Measurements from ENCODE around the gene PLIN1.
"Not testable (repeated sequence)": the region's sequence is repeated elsewhere in the genome, so short reads cannot be mapped to it uniquely, and the experiment has no call there.

The PLIN1 gene
- 0 to 1.8 (median 0.05) reads per million in 17 experiments for total RNA-seq

- no peak for DNase-seq
Observed at GRCh38 chr15:89679212-89679611, at the start of gene PLIN1. TSS of gene PLIN1 (minus strand) at chr15:89679367. CDS start at chr15:89677489, 1,878 bp downstream.

GRCh38 chr15:89728254-89728653, 49.1 kb upstream of the PLIN1 start:
- no peak for DNase-seq

GRCh38 chr15:89725064-89725463, 45.9 kb upstream of the PLIN1 start:
- DNase-seq, result no peak

- DNase-seq, result no peak
Observed at GRCh38 chr15:89724621-89725020, 45.5 kb upstream of the PLIN1 start.

GRCh38 chr15:89723031-89723430, 43.9 kb upstream of the PLIN1 start:
- no peak for DNase-seq

- peak in 3 of 4 experiments; percentile 41 to 44 (median 42) for DNase-seq
Observed at GRCh38 chr15:89714775-89715174, 35.6 kb upstream of the PLIN1 start.

- DNase-seq, result no peak
Observed at GRCh38 chr15:89707577-89707976, 28.4 kb upstream of the PLIN1 start.

GRCh38 chr15:89704411-89704810, 25.2 kb upstream of the PLIN1 start:
- no peak for DNase-seq

- no peak for DNase-seq
Observed at GRCh38 chr15:89695198-89695597, 16.0 kb upstream of the PLIN1 start.

- DNase-seq, result no peak
Observed at GRCh38 chr15:89693696-89694095, 14.5 kb upstream of the PLIN1 start.

GRCh38 chr15:89693091-89693490, 13.9 kb upstream of the PLIN1 start:
- no peak for DNase-seq

- peak; percentile 79 to 89 (median 85) for DNase-seq
Observed at GRCh38 chr15:89690276-89691218, 11.4 kb upstream of the PLIN1 start, which contains the start of the genes PEX11A and WDR93. TSS of gene PEX11A (minus strand) at chr15:89690754. CDS start at chr15:89690632, 122 bp downstream. TSS of gene WDR93 (plus strand) at chr15:89690811. CDS start at chr15:89701747, 10,936 bp downstream.

- DNase-seq, result not testable (repeated sequence)
Observed at GRCh38 chr15:89689930-89690275, 10.7 kb upstream of the PLIN1 start.

- no peak for DNase-seq
Observed at GRCh38 chr15:89686522-89686921, 7.4 kb upstream of the PLIN1 start.

- DNase-seq, result no peak
Observed at GRCh38 chr15:89685995-89686394, 6.8 kb upstream of the PLIN1 start.

GRCh38 chr15:89681146-89681545, 2.0 kb upstream of the PLIN1 start:
- DNase-seq, result no peak

- no peak for DNase-seq
Observed at GRCh38 chr15:89680282-89680873, 1.2 kb upstream of the PLIN1 start.

- no peak for DNase-seq
Observed at GRCh38 chr15:89677381-89677780, 1.8 kb downstream of the PLIN1 start.

- DNase-seq, result no peak
Observed at GRCh38 chr15:89675606-89676005, 3.6 kb downstream of the PLIN1 start.

- DNase-seq, result no peak
Observed at GRCh38 chr15:89674526-89674925, 4.6 kb downstream of the PLIN1 start.

GRCh38 chr15:89673165-89673512, 6.0 kb downstream of the PLIN1 start:
- DNase-seq, result peak in 3 of 4 experiments; percentile 22 to 38 (median 28)

- DNase-seq, result no peak
Observed at GRCh38 chr15:89672221-89673164, 6.7 kb downstream of the PLIN1 start.

- no peak for DNase-seq
Observed at GRCh38 chr15:89671687-89672086, 7.5 kb downstream of the PLIN1 start.
